Uterus (tissue), 4 donors: ENCODE results near the gene CEP89. TPM values are rescaled to one million over a fixed set of nuclear protein-coding genes. Genes with fewer than 3 reads are reported as not detected.

ENCODE experiments used
- DNase-seq, 2 donors: peaks; one replicate each; pipeline ENCODE4 v3.0.0-alpha.2; 2019 to 2020
- H3K27ac ChIP-seq, 2 donors: fragments of 200-600 bp; sonication (generic); 1 replicate in 1 of 2; 2 replicates in 1 of 2; pipeline ENCODE4 v1.5.1; 2016 to 2018
- H3K27me3 ChIP-seq, 2 donors: fragments of 200-600 bp; sonication (generic); one replicate each; pipeline ENCODE4 v1.5.1; 2018 to 2019; ENCODE audit warnings: control low read depth in 1 of 2
- H3K36me3 ChIP-seq, 2 donors: fragments of 200-600 bp; sonication (generic); one replicate each; pipeline ENCODE4 v1.5.1; 2019; ENCODE audit warnings: control low read depth in 1 of 2
- H3K4me1 ChIP-seq, 2 donors: fragments of 200-600 bp; sonication (generic); one replicate each; pipeline ENCODE4 v1.5.1; 2018 to 2019; ENCODE audit warnings: control low read depth in 1 of 2
- H3K4me3 ChIP-seq, 2 donors: fragments of 200-600 bp; sonication (generic); 1 replicate in 1 of 2; 2 replicates in 1 of 2; pipeline ENCODE4 v1.5.1; 2018 to 2019; ENCODE audit warnings: mild to moderate bottlenecking in 1 of 2
- H3K9me3 ChIP-seq, 2 donors: fragments of 200-600 bp; sonication (generic); one replicate each; pipeline ENCODE4 v1.5.1; 2019; ENCODE audit warnings: control low read depth in 1 of 2
- CTCF ChIP-seq, 4 experiments: fragments of 200-600 bp in 2 of 4; fragments of 450-650 bp in 2 of 4; sonication (generic) in 2 of 4; IDR thresholded peaks; one replicate each; pipeline ENCODE4 v1.5.1; 2016 to 2019; ENCODE audit warnings: antibody characterized with exemption in 4 of 4, mild to moderate bottlenecking in 2 of 4, moderate library complexity in 1 of 4
- POLR2A ChIP-seq, 2 donors: fragments of 450-650 bp; IDR thresholded peaks; one replicate each; pipeline ENCODE4 v1.6.1; 2016; ENCODE audit warnings: antibody characterized with exemption in 2 of 2, mild to moderate bottlenecking in 1 of 2, moderate library complexity in 1 of 2
- intact Hi-C: fragments of 100-400 bp; cut with DNase I; formaldehyde crosslinking; loops from one replicate; pipeline ENCODE4 v1.15.1; 2023; ENCODE audit warnings: low total_unique reads
- total RNA-seq, 4 donors: library from RNA; depleted of rRNA in 3 of 4; stranded (reverse); fragments of >200 nt in 3 of 4; gene quantifications; one replicate each; pipeline versions ENCODE4 v1.1.0 to v1.2.4, GENCODE V29; 2014 to 2023
- donor health status: DM: yes; HTN: yes; CAD: no.

The CEP89 gene
- total RNA-seq, 4 donors from 2014 or later, result 5.1 to 29.2 (median 10.6) TPM

- TF ChIP-seq POLR2A (IDR thresholded peaks at IDR 0.05) (no peak), CTCF (IDR thresholded peaks at IDR 0.05) (no peak)
- no peak for DNase-seq
- Histone ChIP-seq H3K4me1 (no peaks in the 10 kb centered on the region), H3K27ac (no peak overlapping the region), H3K27me3 (no peaks in the 10 kb centered on the region), H3K4me3 (no peak overlapping the region), H3K9me3 (no peaks in the 10 kb centered on the region), H3K36me3 (no peaks in the 10 kb centered on the region)
- intact Hi-C loops, result no loop called here
These were observed 94.3 kb downstream of the CEP89 start for GRCh38 chr19:32877323-32877912.

GRCh38 chr19:32876919-32877285, 94.9 kb downstream of the CEP89 start:
- Histone ChIP-seq H3K9me3 (no peaks in the 10 kb centered on the region), H3K36me3 (no peaks in the 10 kb centered on the region), H3K27me3 (no peaks in the 10 kb centered on the region), H3K27ac (no peak overlapping the region), H3K4me1 (no peaks in the 10 kb centered on the region), H3K4me3 (no peak overlapping the region)
- no peak for DNase-seq
- TF ChIP-seq CTCF (IDR thresholded peaks at IDR 0.05) (no peak), POLR2A (IDR thresholded peaks at IDR 0.05) (no peak)
- intact Hi-C loops, result no loop called here

- Histone ChIP-seq H3K4me3 (no peak overlapping the region), H3K4me1 (no peaks in the 10 kb centered on the region), H3K27me3 (no peaks in the 10 kb centered on the region), H3K36me3 (no peaks in the 10 kb centered on the region), H3K27ac (no peak overlapping the region), H3K9me3 (no peaks in the 10 kb centered on the region)
- no peak for TF ChIP-seq POLR2A (IDR thresholded peaks at IDR 0.05)
- no peak for TF ChIP-seq CTCF (IDR thresholded peaks at IDR 0.05)
- no peak for DNase-seq
- intact Hi-C loops, result no loop called here
These were observed 95.4 kb downstream of the CEP89 start for GRCh38 chr19:32876236-32876918.

- DNase-seq, result no peak
- H3K4me1 ChIP-seq, result no peaks in the 10 kb centered on the region
- no peak overlapping the region for H3K27ac ChIP-seq
- TF ChIP-seq CTCF (IDR thresholded peaks at IDR 0.05) (no peak), POLR2A (IDR thresholded peaks at IDR 0.05) (no peak)
- H3K9me3 ChIP-seq, result no peaks in the 10 kb centered on the region
- no peak overlapping the region for H3K4me3 ChIP-seq
- intact Hi-C loops, result no loop called here
- H3K27me3 ChIP-seq, result no peaks in the 10 kb centered on the region
- H3K36me3 ChIP-seq, result no peaks in the 10 kb centered on the region
These were observed 96.3 kb downstream of the CEP89 start for GRCh38 chr19:32875428-32875827.

- H3K9me3 ChIP-seq, result no peaks in the 10 kb centered on the region
- H3K36me3 ChIP-seq, result no peaks in the 10 kb centered on the region
- no peak overlapping the region for H3K4me3 ChIP-seq
- no peaks in the 10 kb centered on the region for H3K27me3 ChIP-seq
- H3K4me1 ChIP-seq, result no peaks in the 10 kb centered on the region
- intact Hi-C loops, result no loop called here
- no peak overlapping the region for H3K27ac ChIP-seq
- no peak for DNase-seq
- no peak for TF ChIP-seq POLR2A (IDR thresholded peaks at IDR 0.05)
- no peak for TF ChIP-seq CTCF (IDR thresholded peaks at IDR 0.05)
These were observed 97.2 kb downstream of the CEP89 start for GRCh38 chr19:32874605-32875004.
